Peyer's patch (tissue), 4 donors: ENCODE measurements around the gene POLR1D. TPM values are rescaled to one million over a fixed set of nuclear protein-coding genes. Genes with fewer than 3 reads are reported as not detected.
A peak's percentile ranks its signal among the peaks of the same experiment; 100 is the strongest.

ENCODE experiments used
- DNase-seq, 3 donors: peaks; one replicate each; pipeline ENCODE4 v3.0.0-alpha.2; 2017 to 2019
- H3K27ac ChIP-seq, 4 donors: fragments of 200-600 bp; sonication (generic); one replicate each; pipeline ENCODE4 v1.5.1; 2016 to 2019
- H3K27me3 ChIP-seq, 2 donors: fragments of 200-600 bp; sonication (generic); one replicate each; pipeline ENCODE4 v1.5.1; 2019
- H3K36me3 ChIP-seq, 3 donors: fragments of 200-600 bp; sonication (generic); one replicate each; pipeline ENCODE4 v1.5.1; 2016 to 2019
- H3K4me1 ChIP-seq, 4 donors: fragments of 200-600 bp; sonication (generic); one replicate each; pipeline ENCODE4 v1.5.1; 2016 to 2019
- H3K4me3 ChIP-seq, 4 donors: fragments of 200-600 bp; sonication (generic); 1 replicate in 3 of 4; 2 replicates in 1 of 4; pipeline ENCODE4 v1.5.1; 2016 to 2019; ENCODE audit warnings: mild to moderate bottlenecking in 1 of 4
- H3K9me3 ChIP-seq, 4 donors: fragments of 200-600 bp; sonication (generic); one replicate each; pipeline ENCODE4 v1.5.1; 2016 to 2019; ENCODE audit warnings: mild to moderate bottlenecking in 1 of 4
- POLR2A ChIP-seq, 2 donors: fragments of 450-650 bp; IDR thresholded peaks; one replicate each; pipeline ENCODE4 v1.5.1; 2017; ENCODE audit warnings: antibody characterized with exemption in 2 of 2, mild to moderate bottlenecking in 2 of 2, moderate library complexity in 2 of 2
- total RNA-seq, 4 donors: library from RNA; depleted of rRNA; stranded (reverse); fragments of >200 nt; gene quantifications; one replicate each; pipeline ENCODE4 v1.1.0, GENCODE V29; 2016
- TF ChIP-seq, protein P1 (sequence below), 6 experiments: fragments of 450-650 bp in 4 of 6; fragments of 200-600 bp in 2 of 6; sonication (generic) in 1 of 6; IDR thresholded peaks; one replicate each; pipeline ENCODE4 v1.5.1; 2017 to 2019; ENCODE audit warnings: antibody characterized with exemption in 6 of 6, mild to moderate bottlenecking in 3 of 6, moderate library complexity in 1 of 6

The POLR1D gene, protein sequence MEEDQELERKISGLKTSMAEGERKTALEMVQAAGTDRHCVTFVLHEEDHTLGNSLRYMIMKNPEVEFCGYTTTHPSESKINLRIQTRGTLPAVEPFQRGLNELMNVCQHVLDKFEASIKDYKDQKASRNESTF
- total RNA-seq = 100 to 1,000 TPM in 1 of 4 donors, 10 to 100 TPM in 3; 83.3 to 104 (median 90.5) TPM

DNA sequence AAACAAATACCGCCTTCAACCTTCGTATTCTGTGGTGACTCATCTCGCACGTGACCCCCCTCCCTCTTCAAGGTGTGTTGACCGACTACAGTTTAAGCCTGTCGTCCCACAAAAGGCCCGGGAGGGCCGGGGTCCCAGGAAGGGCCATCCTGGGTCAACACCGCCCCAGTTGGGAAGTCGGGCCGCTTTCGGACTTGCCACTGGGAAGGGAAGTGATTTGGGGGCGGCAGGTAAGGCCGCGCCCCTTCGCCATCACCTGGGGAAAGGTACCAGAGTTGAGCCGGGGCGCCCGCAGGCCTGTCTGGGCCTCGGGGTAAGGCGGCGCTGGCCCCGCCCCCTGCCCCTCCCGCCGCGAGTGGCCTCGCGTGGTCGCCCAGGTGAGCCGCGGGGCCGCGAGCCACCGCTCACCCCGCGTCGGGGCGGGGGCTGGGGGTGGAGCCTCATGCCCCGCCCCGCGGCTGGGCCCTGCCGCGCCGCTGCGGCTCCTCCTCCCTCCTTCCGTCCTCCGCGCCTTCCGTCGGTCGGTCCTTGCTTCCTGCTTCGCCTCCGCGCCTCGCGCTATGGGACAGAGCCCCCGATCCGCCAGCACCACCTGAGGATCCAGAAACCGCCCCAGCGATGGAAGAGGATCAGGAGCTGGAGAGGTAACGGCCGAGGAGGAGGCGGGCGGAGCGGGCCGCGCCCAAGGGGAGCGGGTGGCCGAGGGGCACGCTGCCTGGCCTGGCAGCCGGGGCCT, at the start of gene POLR1D:
Gene POLR1D (plus strand): TSS at position 527 of the 736 bp plus-strand sequence. CDS start 92 bp downstream, at position 619.
- Histone ChIP-seq H3K4me1 (peaks cover 0 to 22% (median 5%) of the 10 kb centered on the region in 4 donors), H3K4me3 (peak within 1 kb of the TSS; percentile 69 to 98 (median 86)), H3K27ac (peak within 1 kb of the TSS; percentile 96 to 99 (median 98)), H3K27me3 (no peaks in the 10 kb centered on the region), H3K36me3 (no peaks in the 10 kb centered on the region), H3K9me3 (no peaks in the 10 kb centered on the region)
- peak; percentile 89 to 95 (median 92) for DNase-seq
- TF ChIP-seq, protein P1, sequence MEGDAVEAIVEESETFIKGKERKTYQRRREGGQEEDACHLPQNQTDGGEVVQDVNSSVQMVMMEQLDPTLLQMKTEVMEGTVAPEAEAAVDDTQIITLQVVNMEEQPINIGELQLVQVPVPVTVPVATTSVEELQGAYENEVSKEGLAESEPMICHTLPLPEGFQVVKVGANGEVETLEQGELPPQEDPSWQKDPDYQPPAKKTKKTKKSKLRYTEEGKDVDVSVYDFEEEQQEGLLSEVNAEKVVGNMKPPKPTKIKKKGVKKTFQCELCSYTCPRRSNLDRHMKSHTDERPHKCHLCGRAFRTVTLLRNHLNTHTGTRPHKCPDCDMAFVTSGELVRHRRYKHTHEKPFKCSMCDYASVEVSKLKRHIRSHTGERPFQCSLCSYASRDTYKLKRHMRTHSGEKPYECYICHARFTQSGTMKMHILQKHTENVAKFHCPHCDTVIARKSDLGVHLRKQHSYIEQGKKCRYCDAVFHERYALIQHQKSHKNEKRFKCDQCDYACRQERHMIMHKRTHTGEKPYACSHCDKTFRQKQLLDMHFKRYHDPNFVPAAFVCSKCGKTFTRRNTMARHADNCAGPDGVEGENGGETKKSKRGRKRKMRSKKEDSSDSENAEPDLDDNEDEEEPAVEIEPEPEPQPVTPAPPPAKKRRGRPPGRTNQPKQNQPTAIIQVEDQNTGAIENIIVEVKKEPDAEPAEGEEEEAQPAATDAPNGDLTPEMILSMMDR (IDR thresholded peaks at IDR 0.05) = no peak
- peak; percentile 62 to 65 for TF ChIP-seq POLR2A (IDR thresholded peaks at IDR 0.05)

DNA sequence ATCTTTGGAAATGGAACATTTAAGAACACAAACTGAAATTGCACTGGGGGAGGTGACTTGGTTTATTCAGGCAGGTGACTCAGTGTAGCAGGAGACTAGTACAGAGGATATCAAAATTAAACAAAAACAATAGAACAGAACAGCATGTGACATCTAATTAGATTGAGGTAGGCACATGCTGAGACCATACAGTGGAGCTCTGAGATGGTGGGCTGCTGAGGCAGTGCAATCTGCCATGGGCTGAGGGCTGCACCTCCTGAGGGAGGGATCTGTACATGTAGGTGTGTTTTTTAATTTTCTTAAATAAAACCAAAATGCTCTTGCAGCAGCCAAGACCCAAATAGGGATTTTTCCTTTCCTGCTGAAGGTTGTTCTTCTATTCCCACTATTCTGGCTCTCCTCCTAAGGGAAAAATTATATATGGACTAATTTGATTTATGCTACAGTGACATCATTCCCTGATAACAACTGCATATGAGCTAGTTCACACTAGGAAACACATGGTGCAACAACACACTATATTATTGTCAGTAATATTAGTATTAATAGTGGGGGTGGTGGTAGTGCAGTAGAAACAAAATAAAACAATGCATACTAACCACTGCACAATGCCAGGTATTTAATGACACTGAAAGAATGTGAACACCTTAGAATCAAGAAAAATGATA, 49.3 kb upstream of the POLR1D start:
- H3K27ac ChIP-seq = no peak overlapping the region
- TF ChIP-seq POLR2A (IDR thresholded peaks at IDR 0.05) = no peak
- TF ChIP-seq, protein P1 (IDR thresholded peaks at IDR 0.05) = no peak
- no peak for DNase-seq
- H3K9me3 ChIP-seq = no peaks in the 10 kb centered on the region
- no peaks in the 10 kb centered on the region for H3K4me1 ChIP-seq
- no peak overlapping the region for H3K4me3 ChIP-seq
- peaks cover 0 to 20% (median 0%) of the 10 kb centered on the region in 3 donors for H3K36me3 ChIP-seq
- no peaks in the 10 kb centered on the region for H3K27me3 ChIP-seq

DNA sequence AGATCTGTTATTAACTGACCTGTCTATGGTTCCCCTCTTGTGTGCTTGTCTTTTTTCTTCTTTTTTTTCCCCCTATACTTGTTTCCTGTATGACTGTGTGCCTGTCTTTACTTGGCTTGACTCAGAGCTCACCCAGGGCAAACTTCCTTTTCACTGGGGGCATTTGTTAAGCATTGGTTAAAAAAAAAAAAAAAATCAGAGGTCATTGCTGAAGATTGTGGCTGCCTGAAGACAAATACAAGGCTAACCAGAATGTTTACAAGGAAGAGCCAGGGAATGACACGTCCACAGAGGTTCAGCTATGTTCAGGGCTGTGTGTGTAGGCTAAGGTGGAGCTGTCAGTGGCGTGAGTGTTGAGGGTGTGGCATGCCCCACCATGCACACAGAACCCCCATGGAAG, 48.4 kb upstream of the POLR1D start:
- Histone ChIP-seq H3K9me3 (no peaks in the 10 kb centered on the region), H3K27me3 (no peaks in the 10 kb centered on the region), H3K4me3 (no peak overlapping the region), H3K36me3 (peaks cover 0 to 12% (median 0%) of the 10 kb centered on the region in 3 donors), H3K27ac (no peak overlapping the region), H3K4me1 (no peaks in the 10 kb centered on the region)
- no peak for TF ChIP-seq POLR2A (IDR thresholded peaks at IDR 0.05)
- TF ChIP-seq, protein P1 (IDR thresholded peaks at IDR 0.05) = no peak
- DNase-seq = no peak

DNA sequence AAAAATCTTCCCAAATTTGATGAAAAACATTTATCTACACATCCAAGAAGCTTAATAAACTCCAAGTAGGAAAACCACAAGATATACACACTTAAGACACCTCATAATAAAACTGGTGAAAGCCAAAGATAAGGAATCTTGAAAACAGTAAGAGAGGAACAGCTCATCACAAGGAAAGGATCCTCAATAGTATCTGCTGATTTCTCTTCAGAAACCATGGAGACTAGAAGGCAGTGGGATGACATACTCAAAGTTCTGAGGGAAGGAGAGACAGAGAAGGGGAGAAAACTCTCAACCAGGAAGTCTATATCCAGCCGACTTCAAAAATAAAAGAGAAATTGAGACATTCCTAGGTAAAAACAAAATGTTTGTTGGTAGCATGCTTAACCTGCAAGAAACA, 47.0 kb upstream of the POLR1D start:
- Histone ChIP-seq H3K27me3 (no peaks in the 10 kb centered on the region), H3K4me3 (no peak overlapping the region), H3K9me3 (no peaks in the 10 kb centered on the region), H3K36me3 (peaks cover 0 to 4% (median 0%) of the 10 kb centered on the region in 3 donors), H3K4me1 (no peaks in the 10 kb centered on the region), H3K27ac (no peak overlapping the region)
- DNase-seq = no peak
- no peak for TF ChIP-seq POLR2A (IDR thresholded peaks at IDR 0.05)
- TF ChIP-seq, protein P1 (IDR thresholded peaks at IDR 0.05) = no peak

DNA sequence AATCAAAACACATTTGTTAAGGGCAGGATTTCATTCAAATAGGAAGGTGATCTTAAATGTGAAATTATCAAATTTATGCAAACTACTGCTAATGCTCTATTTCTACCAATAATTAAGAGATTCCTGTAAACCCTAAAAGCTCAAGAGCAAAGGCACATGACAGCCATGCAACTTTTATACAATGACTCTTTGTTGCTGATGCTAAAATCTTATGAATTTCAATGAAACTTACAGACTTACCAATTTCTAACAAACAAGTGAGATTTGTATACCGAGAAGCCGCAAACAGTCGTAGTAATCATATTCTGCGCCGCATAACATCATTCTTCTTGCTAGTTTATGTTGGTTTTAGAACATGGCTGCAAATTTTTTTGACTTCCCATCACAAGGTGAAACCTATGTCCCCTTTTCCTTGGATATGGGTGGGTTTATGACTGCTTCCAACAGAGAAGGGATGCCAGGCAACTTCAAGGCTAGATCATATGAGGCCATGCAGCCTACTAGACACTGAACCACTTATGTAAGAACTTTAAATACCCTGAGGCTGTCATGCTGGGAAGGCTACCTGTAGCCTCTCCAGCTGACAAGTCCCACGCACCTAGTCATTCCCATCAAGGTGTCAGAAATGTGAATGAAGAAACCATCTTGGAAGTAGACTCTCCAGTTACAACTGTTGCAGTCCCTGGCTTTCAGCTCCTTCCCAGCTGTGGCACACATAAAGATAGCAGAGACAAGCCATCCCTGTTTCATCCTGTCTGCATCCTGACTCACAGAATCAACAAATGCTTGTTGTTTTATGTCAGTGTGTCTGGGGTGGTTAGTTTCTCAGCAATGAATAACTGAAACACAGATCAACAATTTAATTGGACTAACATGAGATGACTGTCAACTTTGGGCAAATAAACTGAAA, 43.3 kb upstream of the POLR1D start:
- TF ChIP-seq, protein P1 (IDR thresholded peaks at IDR 0.05) = no peak
- no peak for TF ChIP-seq POLR2A (IDR thresholded peaks at IDR 0.05)
- Histone ChIP-seq H3K4me1 (no peaks in the 10 kb centered on the region), H3K4me3 (no peak overlapping the region), H3K27ac (no peak overlapping the region), H3K27me3 (no peaks in the 10 kb centered on the region), H3K9me3 (no peaks in the 10 kb centered on the region), H3K36me3 (peaks cover 0 to 4% (median 0%) of the 10 kb centered on the region in 3 donors)
- DNase-seq = no peak
